Fibroblast of lung (primary cell): ENCODE results near the gene MED31. TPM values are rescaled to one million over a fixed set of nuclear protein-coding genes. Genes with fewer than 3 reads are reported as not detected.
A peak's percentile ranks its signal among the peaks of the same experiment; 100 is the strongest.

ENCODE experiments used
- DNase-seq, 2 donors: peaks; one replicate each; pipeline versions ENCODE4 v3.0.0 to v3.0.0-alpha.2; 2010; ENCODE audit warnings: low read depth in 2 of 2
- H2AFZ ChIP-seq: 2 replicates; pipeline ENCODE4 v1.5.1; 2012; ENCODE audit warnings: low read length, control low read depth, inconsistent platforms
- H3K27ac ChIP-seq: 2 replicates; pipeline ENCODE4 v1.5.1; 2011; ENCODE audit warnings: low read length, control low read depth; ENCODE audit not compliant: insufficient read depth
- H3K27me3 ChIP-seq: 2 replicates; pipeline ENCODE4 v1.5.1; 2011; ENCODE audit warnings: mild to moderate bottlenecking, low read length; ENCODE audit not compliant: control insufficient read depth, insufficient read depth
- H3K36me3 ChIP-seq: 2 replicates; pipeline ENCODE4 v1.5.1; 2011; ENCODE audit warnings: low read length; ENCODE audit not compliant: control insufficient read depth, insufficient read depth
- H3K4me1 ChIP-seq: 2 replicates; pipeline ENCODE4 v1.5.1; 2011; ENCODE audit warnings: low read length; ENCODE audit not compliant: control insufficient read depth, insufficient read depth; ENCODE audit errors: extremely low read depth
- H3K4me2 ChIP-seq: 2 replicates; pipeline ENCODE4 v1.5.1; 2011; ENCODE audit warnings: low read length, control low read depth; ENCODE audit not compliant: insufficient read depth; ENCODE audit errors: extremely low read depth
- H3K4me3 ChIP-seq, 4 experiments: fragments of 200-600 bp in 1 of 4; sonication (generic) in 1 of 4; replicated peaks in 1 of 4; 2 replicates each; pipeline ENCODE4 v1.5.1; 2011 to 2016; ENCODE audit warnings: low read length in 4 of 4, low read depth in 3 of 4, mild to moderate bottlenecking in 3 of 4, control low read depth in 2 of 4, inconsistent platforms in 1 of 4, mixed read lengths in 1 of 4; ENCODE audit not compliant: insufficient read depth in 1 of 4; ENCODE audit errors: control extremely low read depth in 1 of 4
- H3K79me2 ChIP-seq: 2 replicates; pipeline ENCODE4 v1.5.1; 2012; ENCODE audit warnings: mild to moderate bottlenecking, low read length, inconsistent platforms; ENCODE audit not compliant: control insufficient read depth, insufficient read depth
- H3K9ac ChIP-seq: 2 replicates; pipeline ENCODE4 v1.5.1; 2011; ENCODE audit warnings: mild to moderate bottlenecking, low read length, control low read depth; ENCODE audit not compliant: insufficient read depth
- H3K9me3 ChIP-seq: 2 replicates; pipeline ENCODE4 v1.5.1; 2012; ENCODE audit warnings: low read depth, low read length; ENCODE audit not compliant: control insufficient read depth, insufficient read depth
- H4K20me1 ChIP-seq: 2 replicates; pipeline ENCODE4 v1.5.1; 2011; ENCODE audit warnings: low read length; ENCODE audit not compliant: control insufficient read depth, insufficient read depth; ENCODE audit errors: extremely low read depth
- EZH2 ChIP-seq: IDR thresholded peaks from 2 replicates; pipeline ENCODE4 v1.5.1; 2012; ENCODE audit warnings: low read length, control low read depth, mild to moderate bottlenecking; ENCODE audit errors: missing control alignments
- polyA plus RNA-seq, 2 donors: library from polyadenylated mRNA; depleted of rRNA in 1 of 2; stranded (reverse) in 1 of 2; unstranded in 1 of 2; fragments of >200 nt; gene quantifications; 2 replicates each; pipeline ENCODE4 v1.2.1, GENCODE V29; 2011 to 2012; ENCODE audit warnings: missing spikeins in 1 of 2
- total RNA-seq: library from RNA; depleted of rRNA; stranded (reverse); fragments of >200 nt; gene quantifications from 2 replicates; pipeline ENCODE4 v1.2.1, GENCODE V29; 2014
- TF ChIP-seq, protein P1 (sequence below), 2 donors: IDR thresholded peaks in 1 of 2; conservative IDR thresholded peaks in 1 of 2; 1 replicate in 1 of 2; 2 replicates in 1 of 2; pipeline ENCODE4 v1.5.1; 2011 to 2012; ENCODE audit warnings: low read length in 2 of 2, control low read depth in 1 of 2, inconsistent platforms in 1 of 2, low read depth in 1 of 2, mild to moderate bottlenecking in 1 of 2

MED31 gene
- total and polyA plus RNA-seq, 2 donors (not counting 1 experiment from before 2014, with no cell fraction given), result 10.6 to 17.0 TPM

DNA sequence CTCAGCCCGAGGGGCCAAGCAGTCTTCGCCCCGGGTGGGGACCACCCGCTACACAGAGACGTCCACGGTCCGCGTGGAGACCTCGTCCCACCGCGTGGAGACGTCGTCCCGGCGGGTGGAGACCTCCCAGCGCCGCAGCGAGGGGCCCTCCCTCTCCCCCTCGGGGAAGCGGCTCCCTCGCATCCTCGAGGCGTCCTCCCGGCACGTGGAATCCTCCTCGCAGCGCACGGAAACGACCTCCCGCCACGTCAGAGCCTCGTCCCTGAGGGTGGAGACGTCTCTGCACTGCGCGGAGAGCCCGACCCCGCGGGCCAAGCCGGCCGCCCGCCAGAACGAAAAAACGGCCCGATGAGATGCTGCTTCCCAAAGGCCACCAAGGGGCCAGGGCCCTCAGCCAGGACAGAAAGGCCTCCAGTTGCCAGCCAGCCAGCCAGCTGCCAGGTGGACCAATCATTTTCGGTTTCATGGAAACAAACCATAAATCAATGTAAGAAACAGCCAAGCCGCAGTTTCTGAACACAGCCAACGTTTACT is 581 bp upstream of the MED31 start:
- H3K9ac ChIP-seq, result peak overlapping the region; percentile 66
- H3K9me3 ChIP-seq, result no peaks in the 10 kb centered on the region
- peak; percentile 35 to 76 for DNase-seq
- peaks cover 11% of the 10 kb centered on the region for H3K27me3 ChIP-seq
- peak overlapping the region; percentile 85 for H3K4me2 ChIP-seq
- peaks cover 26% of the 10 kb centered on the region for H3K79me2 ChIP-seq
- H2AFZ ChIP-seq, result peak overlapping the region; percentile 93
- no peaks in the 10 kb centered on the region for H3K36me3 ChIP-seq
- no peak for TF ChIP-seq EZH2
- TF ChIP-seq, protein P1, sequence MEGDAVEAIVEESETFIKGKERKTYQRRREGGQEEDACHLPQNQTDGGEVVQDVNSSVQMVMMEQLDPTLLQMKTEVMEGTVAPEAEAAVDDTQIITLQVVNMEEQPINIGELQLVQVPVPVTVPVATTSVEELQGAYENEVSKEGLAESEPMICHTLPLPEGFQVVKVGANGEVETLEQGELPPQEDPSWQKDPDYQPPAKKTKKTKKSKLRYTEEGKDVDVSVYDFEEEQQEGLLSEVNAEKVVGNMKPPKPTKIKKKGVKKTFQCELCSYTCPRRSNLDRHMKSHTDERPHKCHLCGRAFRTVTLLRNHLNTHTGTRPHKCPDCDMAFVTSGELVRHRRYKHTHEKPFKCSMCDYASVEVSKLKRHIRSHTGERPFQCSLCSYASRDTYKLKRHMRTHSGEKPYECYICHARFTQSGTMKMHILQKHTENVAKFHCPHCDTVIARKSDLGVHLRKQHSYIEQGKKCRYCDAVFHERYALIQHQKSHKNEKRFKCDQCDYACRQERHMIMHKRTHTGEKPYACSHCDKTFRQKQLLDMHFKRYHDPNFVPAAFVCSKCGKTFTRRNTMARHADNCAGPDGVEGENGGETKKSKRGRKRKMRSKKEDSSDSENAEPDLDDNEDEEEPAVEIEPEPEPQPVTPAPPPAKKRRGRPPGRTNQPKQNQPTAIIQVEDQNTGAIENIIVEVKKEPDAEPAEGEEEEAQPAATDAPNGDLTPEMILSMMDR (conservative IDR thresholded peaks at IDR 0.05 in 1 of 2, IDR thresholded peaks at IDR 0.05 in 1 of 2; ENCODE audit: low read depth in 1 of 2, low read length in 2 of 2), result no peak
- peak overlapping the region; percentile 50 to 76 (median 70) for H3K4me3 ChIP-seq
- peaks cover 4% of the 10 kb centered on the region for H3K4me1 ChIP-seq
- H4K20me1 ChIP-seq, result no peaks in the 10 kb centered on the region
- H3K27ac ChIP-seq, result peak overlapping the region; percentile 87

GRCh38 chr17:6648181-6648580 is 3.2 kb downstream of the MED31 start:
- H3K4me2 ChIP-seq, result no peak overlapping the region
- no peak for TF ChIP-seq EZH2
- TF ChIP-seq, protein P1 (conservative IDR thresholded peaks at IDR 0.05 in 1 of 2, IDR thresholded peaks at IDR 0.05 in 1 of 2; ENCODE audit: low read depth in 1 of 2, low read length in 2 of 2), result peak in 1 of 2 donors; percentile 14
- peaks cover 8% of the 10 kb centered on the region for H3K36me3 ChIP-seq
- no peak overlapping the region for H3K4me3 ChIP-seq
- H3K79me2 ChIP-seq, result peaks cover 36% of the 10 kb centered on the region
- H2AFZ ChIP-seq, result no peak overlapping the region
- DNase-seq, result no peak
- H3K9me3 ChIP-seq, result no peaks in the 10 kb centered on the region
- H3K4me1 ChIP-seq, result peaks cover 4% of the 10 kb centered on the region
- no peaks in the 10 kb centered on the region for H4K20me1 ChIP-seq
- H3K27ac ChIP-seq, result no peak overlapping the region
- no peak overlapping the region for H3K9ac ChIP-seq
- no peaks in the 10 kb centered on the region for H3K27me3 ChIP-seq

DNA sequence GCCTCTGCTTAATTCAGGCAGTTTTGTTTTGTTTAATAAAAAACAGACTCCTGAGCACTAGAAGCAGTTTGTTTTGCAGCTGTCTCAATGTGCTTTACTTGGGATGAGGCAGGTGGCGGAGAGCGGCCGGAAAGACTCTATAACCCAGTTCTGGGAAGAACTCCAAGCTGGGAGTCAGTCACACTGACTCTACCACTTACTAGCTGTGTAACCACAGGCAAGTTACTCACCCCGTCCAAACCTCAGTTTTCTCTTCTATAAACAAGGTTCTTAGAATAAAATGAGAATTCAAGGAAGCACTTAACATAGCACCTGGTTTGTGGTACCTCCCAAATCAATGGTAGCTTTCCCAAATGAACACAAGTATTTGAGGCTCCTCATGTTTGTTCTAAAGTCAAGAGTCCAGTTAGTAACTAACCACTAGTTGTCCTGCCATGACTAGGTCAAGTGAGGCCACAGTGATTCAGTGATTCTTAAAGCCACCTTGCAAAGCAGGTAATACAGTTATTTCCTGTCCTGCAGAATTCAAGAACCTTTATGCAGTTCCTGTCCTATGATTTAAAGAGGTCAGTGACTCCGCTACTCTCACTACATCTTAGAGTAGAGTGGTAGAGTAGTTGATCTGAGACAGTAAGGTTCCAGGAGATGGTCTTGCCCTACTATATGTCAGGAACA is 7.8 kb downstream of the MED31 start:
- Histone ChIP-seq H3K9me3 (no peaks in the 10 kb centered on the region), H3K4me2 (no peak overlapping the region), H3K36me3 (peaks cover 8% of the 10 kb centered on the region), H3K4me3 (no peak overlapping the region), H3K79me2 (peaks cover 41% of the 10 kb centered on the region), H3K27ac (no peak overlapping the region), H3K4me1 (peaks cover 9% of the 10 kb centered on the region), H3K27me3 (no peaks in the 10 kb centered on the region), H3K9ac (no peak overlapping the region), H2AFZ (no peak overlapping the region), H4K20me1 (no peaks in the 10 kb centered on the region)
- TF ChIP-seq, protein P1 (conservative IDR thresholded peaks at IDR 0.05 in 1 of 2, IDR thresholded peaks at IDR 0.05 in 1 of 2; ENCODE audit: low read depth in 1 of 2, low read length in 2 of 2), result no peak
- no peak for TF ChIP-seq EZH2
- peak in 1 of 2 donors; percentile 71 for DNase-seq
